Raji (cell line): ENCODE data around the gene BBC3.

Experiments
- POLR2A ChIP-seq: IDR thresholded peaks from 2 replicates; pipeline ENCODE4 v1.6.1; 2011; ENCODE audit warnings: low read depth, low read length, control low read depth; ENCODE audit not compliant: insufficient read depth

Gene BBC3, protein sequence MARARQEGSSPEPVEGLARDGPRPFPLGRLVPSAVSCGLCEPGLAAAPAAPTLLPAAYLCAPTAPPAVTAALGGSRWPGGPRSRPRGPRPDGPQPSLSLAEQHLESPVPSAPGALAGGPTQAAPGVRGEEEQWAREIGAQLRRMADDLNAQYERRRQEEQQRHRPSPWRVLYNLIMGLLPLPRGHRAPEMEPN

DNA sequence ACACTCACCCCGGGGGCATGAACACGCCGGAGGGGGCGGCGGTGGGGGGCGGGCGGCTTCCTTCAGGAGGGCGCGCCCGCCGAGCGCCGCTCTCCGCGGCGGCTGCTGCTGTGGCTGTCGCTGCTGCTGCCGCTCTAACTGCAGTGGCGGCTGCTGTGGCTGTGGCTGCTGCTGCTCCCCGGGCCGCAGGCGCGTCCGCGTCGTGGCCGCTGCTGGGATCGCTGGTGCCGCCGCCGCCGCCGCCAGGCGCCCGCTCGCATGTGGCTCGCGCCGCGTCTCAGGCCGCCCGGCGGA lies at the start of gene BBC3:
Gene BBC3, minus strand, starts transcription at position 279 of the 294 bp plus-strand sequence. CDS start 2,768 bp downstream, outside the sequence.
- TF ChIP-seq POLR2A, result peak; percentile 57; the same call in 1 of the 2 replicates

DNA sequence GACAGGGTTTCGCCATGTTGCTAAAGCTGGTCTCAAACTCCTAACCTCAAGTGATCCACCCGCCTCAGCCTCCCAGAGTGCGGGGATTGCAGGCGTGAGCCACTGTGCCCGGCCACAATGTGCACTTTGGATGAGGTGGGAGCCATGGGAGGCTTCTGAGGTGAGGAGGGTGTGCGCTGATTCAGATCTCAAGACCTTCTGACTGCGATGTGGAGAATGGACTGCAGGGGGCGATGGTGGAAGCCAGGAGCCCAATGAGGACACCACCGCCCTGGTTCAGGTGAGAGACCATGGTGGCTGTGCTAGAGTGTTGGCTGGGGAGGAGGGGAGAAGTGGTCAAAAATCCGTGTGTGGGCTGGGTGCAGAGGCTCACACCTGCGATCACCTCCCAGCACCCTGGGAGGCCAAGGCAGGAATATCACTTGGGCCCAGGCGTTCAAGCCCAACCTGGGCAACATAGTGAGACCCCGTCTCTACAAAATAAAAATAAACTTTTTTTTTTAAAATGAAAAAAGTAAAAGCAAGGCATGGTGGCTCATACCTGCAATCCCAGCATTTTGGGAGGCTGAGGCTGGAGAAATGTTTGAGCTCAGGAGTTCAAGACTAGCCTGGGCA lies 49.3 kb upstream of the BBC3 start:
- no peak for TF ChIP-seq POLR2A

DNA sequence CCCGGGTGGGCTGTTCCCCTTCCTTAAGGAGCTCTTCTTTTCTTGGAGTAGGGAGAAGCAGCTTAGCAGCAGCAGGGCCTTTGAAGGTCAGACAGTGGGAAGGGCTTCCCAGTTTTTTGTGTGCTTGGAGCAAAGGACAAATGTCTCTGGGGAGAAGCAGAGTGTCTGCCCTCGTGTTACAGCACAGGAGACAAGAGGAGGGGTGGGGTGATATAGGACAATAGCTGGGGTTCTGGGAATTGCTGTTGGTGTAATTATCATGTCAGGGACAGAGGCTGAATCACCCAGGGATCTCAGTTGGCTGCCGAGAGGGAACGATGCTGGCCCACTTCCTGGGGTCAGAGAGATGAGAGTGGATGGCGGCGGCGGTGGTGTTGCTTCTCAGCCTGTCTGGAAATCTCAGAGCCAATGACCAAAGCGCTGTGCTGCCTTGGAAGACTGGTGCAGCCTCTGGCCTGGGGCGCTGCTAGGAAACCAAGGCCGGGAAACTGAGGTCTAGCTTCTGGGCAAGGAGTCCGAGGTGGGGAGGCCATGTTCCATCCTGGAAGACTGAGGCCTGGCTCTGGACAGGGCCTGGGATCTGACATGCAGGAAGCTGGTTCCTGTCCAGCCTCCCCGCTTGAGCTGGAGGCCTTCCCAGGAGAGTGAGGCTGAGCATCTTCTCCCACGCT lies 44.9 kb upstream of the BBC3 start:
- no peak for TF ChIP-seq POLR2A

DNA sequence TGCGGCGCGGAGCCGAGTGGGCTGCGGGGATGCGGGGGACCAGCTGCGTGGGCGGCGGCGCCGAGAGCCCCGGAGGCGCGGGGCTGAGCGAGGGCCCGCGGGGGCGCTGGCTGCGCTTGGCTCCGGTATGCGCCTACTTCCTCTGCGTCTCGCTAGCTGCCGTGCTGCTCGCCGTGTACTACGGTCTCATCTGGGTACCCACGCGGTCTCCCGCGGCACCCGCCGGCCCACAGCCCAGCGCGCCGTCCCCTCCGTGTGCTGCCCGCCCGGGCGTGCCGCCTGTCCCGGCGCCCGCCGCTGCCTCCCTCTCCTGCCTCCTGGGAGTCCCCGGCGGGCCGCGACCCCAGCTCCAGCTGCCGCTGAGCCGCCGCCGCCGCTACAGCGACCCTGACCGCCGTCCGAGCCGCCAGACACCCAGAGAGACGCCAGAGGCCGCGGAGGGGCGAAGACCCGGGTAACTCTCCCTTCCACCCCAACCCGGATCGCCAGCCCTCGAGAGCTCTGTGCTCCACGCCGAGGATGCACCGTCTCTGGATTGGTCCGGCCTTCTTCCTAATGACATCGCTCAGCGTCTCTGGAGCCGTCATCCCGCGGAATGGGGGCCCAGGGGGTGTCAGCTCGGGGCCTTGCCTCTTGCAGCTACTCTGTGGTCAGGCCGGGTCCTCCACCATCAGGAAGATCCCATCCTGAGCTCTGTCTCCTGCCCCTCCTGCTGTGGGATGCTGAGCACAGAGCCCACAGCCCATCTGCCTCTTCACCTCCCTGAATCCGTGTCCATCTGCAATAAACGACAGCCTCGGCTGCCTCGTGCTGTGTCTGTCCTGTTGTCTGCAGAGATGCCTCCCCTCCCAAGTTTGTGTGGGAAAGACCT lies 44.1 kb upstream of the BBC3 start:
- no peak for TF ChIP-seq POLR2A

DNA sequence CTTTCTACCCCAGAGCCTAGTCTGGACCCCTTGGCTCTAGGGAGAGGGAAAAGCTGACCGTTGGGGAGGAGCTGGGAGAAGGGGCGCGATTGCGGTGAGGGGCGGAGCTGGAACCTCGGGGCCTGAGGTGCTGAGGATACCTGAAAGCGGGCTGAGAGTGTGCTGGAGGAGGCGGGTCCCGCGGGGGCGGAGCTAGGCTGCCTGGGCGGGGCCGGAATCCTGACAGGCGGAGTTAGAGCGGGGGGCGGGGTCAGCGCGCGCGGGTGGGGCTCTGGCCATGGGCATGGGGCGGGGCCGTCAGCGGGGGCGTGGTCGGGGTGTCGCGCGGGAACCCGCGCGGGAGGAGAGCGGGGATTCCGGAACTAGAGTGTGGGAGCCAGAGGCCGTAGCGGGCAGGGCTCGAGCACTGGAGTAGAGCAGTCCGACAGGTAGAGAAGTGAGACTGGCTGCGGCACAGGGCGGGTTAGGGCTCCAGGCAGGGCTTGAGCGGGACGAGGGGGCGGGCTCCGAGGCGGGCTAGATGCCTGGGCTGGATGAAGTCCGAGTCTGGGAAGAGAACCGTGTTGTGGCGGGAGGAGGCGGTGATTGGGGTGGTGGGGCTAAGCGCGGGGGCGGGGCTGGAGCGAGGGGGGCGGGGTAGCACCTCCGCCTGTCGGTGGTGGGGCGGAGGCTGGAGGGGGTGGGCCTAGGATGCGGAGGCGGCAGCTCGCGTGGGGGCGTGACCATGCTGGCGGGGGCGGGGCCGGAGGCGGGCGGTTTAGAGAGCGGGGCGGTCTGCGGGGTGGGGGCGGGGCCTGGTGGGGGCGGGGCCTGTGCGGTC lies 43.3 kb upstream of the BBC3 start, which contains the start of gene INAFM1:
Gene INAFM1, plus strand, starts transcription at position 815 of the 820 bp plus-strand sequence. CDS start 35 bp downstream, outside the sequence.
- peak; percentile 79 for TF ChIP-seq POLR2A

DNA sequence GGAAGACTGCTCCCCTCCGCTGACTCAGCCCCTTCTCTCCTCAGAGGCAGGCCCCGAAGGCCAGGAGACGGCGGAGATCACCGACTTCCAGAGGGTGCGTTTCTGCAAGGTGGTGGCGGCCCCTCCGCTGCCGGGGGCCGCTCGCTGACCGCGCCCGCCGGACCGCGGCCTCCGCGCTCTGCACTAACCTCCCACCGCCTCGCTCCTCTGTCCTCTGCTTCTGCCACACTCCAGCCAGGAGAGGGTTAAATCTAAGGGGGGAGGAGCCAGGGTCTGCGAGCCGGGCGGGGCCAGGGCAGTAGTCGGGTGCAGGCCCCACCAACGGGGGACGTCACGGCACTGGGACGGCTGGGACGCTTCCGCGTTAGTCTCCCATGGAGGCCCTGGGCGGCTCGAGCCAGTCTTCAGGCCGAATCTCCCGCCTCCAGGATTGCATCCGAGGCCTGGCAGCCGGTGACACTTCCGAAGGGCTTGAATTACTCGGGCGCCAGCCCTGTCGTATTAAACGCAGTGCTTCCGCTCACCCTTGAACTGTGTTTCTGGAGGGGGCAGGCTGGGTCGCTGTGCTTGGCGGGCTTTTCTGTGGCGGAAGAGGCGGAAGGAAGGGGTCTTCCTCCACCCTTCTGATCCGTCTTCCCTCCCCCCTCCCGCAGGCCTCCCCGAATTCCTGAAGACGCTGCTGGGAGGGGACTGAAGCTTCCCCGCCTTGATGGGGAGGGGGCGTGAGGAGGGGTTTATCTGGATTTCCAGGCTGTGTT lies 42.5 kb upstream of the BBC3 start:
- peak; percentile 79 for TF ChIP-seq POLR2A

DNA sequence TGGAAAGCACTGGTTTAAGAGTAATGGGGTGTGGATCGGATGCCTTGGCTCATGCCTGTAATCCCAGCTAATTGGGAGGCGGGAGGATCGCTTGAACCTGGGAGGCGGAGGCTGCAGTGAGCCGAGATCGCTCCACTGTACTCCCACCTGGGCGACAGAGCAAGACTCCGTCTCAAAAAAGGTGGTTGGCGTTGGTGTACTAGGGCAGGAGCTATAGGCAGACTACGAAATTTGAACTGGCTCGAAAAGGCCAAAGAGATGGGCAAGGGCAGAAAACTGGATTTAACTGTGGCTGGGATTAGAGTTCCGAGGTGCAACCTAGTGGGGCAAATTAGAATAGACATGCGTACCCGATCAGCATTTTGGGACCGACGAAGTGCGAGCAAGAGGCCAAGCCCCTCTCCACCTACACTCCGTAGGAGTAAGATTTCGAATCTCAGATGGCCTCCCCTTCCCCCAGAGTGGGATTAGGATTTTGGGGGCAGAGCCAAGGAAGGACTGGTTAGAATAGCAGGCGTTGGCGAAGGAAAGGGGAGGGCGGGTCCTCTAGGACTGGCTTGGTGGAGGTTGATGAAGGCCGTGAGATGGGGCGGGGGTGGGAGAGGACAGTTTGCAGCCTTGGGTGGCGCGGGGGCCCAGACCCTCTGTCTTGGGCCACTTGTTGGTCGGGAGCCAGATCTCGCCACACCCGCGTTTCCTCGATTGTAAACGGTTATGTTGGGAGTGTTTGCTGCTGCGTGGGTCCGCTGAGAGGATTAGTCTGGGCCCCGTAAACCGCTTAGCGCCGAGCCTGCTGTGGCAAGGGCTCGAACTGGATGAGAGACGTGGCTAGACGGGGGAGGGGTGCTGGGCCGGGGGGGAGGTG lies 41.7 kb upstream of the BBC3 start:
- no peak for TF ChIP-seq POLR2A

DNA sequence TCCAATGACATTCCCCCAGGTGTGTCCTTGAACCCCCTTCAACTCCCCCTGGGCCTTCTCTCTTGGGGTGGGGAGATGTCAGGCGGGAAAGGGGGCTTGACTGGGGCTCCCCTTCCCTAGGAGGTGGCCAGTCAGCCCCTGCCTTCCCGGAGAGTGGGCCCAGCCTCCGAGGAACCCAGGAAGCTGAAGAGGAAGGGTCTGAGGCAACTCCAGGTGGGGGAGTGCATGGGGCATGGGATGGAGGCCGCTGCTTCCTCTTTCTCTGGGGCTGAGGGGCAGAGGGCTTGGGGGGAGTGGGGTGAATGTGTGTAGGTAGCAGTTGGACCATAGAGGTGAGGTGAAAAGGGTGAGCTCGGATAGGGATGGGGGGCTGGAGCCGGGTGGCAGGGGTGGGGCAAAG lies 41.0 kb upstream of the BBC3 start:
- TF ChIP-seq POLR2A, result no peak

DNA sequence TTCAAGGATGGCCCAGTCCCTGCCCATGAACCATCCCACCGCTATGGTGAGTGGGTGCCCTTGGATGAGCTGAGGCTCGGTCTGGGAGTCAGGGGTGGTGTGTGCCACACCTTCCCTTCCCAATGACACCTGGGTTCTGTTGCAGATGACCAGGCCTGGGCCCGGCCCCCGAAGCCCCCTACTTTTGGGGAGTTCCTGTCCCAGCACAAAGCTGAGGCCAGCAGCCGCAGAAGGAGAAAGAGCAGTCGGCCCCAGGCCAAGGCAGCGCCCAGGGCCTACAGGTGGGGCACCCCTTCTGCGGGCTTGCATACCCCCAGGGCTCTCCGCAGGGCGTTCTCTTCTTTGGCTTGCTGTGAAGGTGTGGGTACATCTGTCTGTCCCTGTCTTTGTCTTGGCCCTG lies 39.4 kb upstream of the BBC3 start:
- TF ChIP-seq POLR2A, result no peak

DNA sequence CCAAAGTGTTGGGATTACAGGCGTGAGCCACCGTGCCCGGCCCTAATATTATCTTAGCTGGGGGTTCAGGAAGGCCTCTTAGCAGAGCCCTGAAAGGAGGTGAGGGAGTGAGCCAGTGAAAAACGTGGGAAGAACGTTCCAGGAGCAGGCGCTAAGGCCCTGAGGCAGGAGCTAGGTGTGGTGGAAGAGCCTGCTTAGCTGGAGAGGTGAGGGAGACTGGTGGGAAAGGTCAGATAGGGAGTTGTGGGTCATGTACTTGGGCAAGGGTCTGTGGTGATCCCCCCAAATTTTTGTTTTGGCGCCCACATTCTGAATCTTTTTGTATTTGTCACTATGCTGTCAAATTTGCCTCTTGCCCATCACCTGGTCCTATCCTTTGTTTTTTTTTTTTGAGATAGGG lies 38.6 kb upstream of the BBC3 start:
- TF ChIP-seq POLR2A, result no peak

DNA sequence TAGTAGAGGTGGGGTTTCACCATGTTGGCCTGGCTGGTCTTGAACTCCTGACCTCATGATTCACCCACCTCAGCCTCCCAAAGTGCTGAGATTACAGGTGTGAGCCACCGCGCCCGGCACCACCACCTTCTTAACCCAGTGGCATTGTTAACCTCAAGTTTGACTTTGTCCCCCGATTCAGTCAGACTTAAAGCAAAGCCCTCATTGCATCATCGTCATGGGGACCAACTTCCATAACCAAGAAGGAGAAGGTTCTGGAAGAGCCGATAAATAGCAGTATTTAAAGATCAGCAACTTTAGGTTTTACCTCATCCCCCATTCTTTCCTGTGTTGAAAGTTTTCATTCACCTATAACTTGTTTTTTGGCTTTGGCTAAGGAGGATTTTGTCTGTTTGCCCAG lies 37.0 kb upstream of the BBC3 start:
- TF ChIP-seq POLR2A, result no peak

DNA sequence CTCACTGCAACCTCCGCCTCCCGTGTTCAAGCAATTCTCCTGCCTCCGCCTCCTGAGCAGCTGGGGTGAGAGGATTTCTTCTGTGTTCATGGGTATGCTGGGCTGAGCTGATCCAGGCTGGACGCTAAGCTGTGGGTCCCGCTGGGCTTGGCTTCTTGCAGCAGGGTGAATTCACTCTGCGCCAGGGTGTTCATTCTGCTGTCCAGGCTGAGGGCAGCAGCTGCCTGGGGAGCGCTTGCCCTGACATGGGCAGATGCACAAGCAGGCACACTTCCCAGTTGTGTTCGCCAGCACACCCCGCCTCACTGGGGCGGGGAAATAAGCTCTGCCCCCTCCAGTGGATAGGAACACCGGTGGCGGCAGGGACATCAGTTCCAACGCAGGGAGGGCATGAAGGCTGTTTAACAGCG lies 36.4 kb upstream of the BBC3 start:
- no peak for TF ChIP-seq POLR2A

DNA sequence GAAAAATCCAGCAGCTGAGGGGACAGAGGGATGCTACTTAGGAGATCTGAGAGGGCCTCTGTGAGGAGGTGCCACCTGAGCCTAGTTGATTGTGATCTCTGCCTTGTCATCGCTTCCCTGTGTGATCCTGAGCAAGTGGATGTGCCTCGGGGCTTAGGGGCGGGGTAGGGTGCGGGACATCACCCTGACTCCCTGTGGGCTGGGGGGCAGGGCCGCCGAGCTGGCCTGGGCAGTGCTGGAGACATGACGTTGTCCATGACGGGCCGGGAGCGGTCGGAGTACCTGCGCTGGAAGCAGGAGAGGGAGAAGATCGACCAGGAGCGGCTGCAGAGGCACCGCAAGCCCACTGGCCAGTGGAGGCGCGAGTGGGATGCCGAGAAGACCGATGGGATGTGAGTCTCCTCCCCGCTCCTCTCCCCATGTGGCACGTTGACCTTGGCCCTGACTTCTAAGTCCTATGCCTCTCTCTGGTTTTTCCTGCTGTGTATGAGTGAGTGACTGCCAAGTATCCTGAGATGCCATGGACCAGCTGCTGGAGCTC lies 35.5 kb upstream of the BBC3 start:
- no peak for TF ChIP-seq POLR2A
